HepG2 (cell line): Measurements from ENCODE around the gene COA5. TPM values are rescaled to one million over a fixed set of nuclear protein-coding genes. Genes with fewer than 3 reads are reported as not detected.
A peak's percentile ranks its signal among the peaks of the same experiment; 100 is the strongest.

Experiments used
- ATRX ChIP-seq: sonication (generic); formaldehyde crosslinking; IDR thresholded peaks from 2 replicates; pipeline ENCODE4 v1.4.0; 2020; ENCODE audit warnings: missing genetic modification reagents, borderline replicate concordance
- CBFB ChIP-seq: sonication (generic); formaldehyde crosslinking; IDR thresholded peaks from 2 replicates; pipeline ENCODE4 v1.4.0; 2020; ENCODE audit warnings: missing genetic modification reagents
- CHD4 ChIP-seq: fragments of 200-600 bp; sonication (generic); IDR thresholded peaks from 2 replicates; pipeline ENCODE4 v1.7.0; 2017; ENCODE audit warnings: mild to moderate bottlenecking, low read length, borderline replicate concordance
- DNMT3B ChIP-seq: conservative IDR thresholded peaks from 2 replicates; pipeline ENCODE4 v1.6.1; 2016; ENCODE audit warnings: missing biosample characterization, control low read depth
- FOXJ3 ChIP-seq: sonication (generic); formaldehyde crosslinking; IDR thresholded peaks from 2 replicates; pipeline ENCODE4 v1.4.0; 2020; ENCODE audit warnings: missing genetic modification reagents, mild to moderate bottlenecking, borderline replicate concordance
- HIVEP1 ChIP-seq: sonication (generic); formaldehyde crosslinking; IDR thresholded peaks from 2 replicates; pipeline ENCODE4 v1.4.0; 2020; ENCODE audit warnings: mild to moderate bottlenecking, missing genetic modification reagents
- HMG20A ChIP-seq: IDR thresholded peaks from 2 replicates; pipeline ENCODE4 v1.6.1; 2016; ENCODE audit warnings: borderline replicate concordance
- KLF9 ChIP-seq: IDR thresholded peaks from 2 replicates; pipeline ENCODE4 v1.6.1; 2016; ENCODE audit warnings: low read depth
- MEIS1 ChIP-seq: sonication (generic); formaldehyde crosslinking; IDR thresholded peaks from 2 replicates; pipeline ENCODE4 v1.9.0; 2021; ENCODE audit warnings: mild to moderate bottlenecking, missing genetic modification reagents, moderate library complexity, borderline replicate concordance
- MTA3 ChIP-seq: sonication (generic); formaldehyde crosslinking; IDR thresholded peaks from 2 replicates; pipeline ENCODE4 v1.4.0; 2020; ENCODE audit warnings: missing genetic modification reagents
- NAIF1 ChIP-seq: sonication (generic); formaldehyde crosslinking; IDR thresholded peaks from 2 replicates; pipeline ENCODE4 v1.5.0; 2020; ENCODE audit warnings: mild to moderate bottlenecking, missing genetic modification reagents, borderline replicate concordance
- NONO ChIP-seq, 2 experiments: fragments of 450-650 bp in 1 of 2; sonication (generic) in 1 of 2; formaldehyde crosslinking in 1 of 2; IDR thresholded peaks in 1 of 2; conservative IDR thresholded peaks in 1 of 2; 2 replicates each; pipeline versions ENCODE4 v1.6.1 to v1.8.0; 2017 to 2022; ENCODE audit warnings: mild to moderate bottlenecking in 1 of 2, missing genetic modification reagents in 1 of 2, moderate library complexity in 1 of 2
- NRL ChIP-seq: sonication (generic); formaldehyde crosslinking; IDR thresholded peaks from 2 replicates; pipeline ENCODE4 v1.5.0; 2020; ENCODE audit warnings: missing genetic modification reagents, mild to moderate bottlenecking, moderate library complexity, borderline replicate concordance
- SOX5 ChIP-seq: IDR thresholded peaks from 2 replicates; pipeline ENCODE4 v1.6.1; 2016; ENCODE audit warnings: borderline replicate concordance
- SP140L ChIP-seq: sonication (generic); formaldehyde crosslinking; IDR thresholded peaks from 2 replicates; pipeline ENCODE4 v1.4.0; 2020; ENCODE audit warnings: missing genetic modification reagents, borderline replicate concordance
- SP5 ChIP-seq: IDR thresholded peaks from 2 replicates; pipeline ENCODE4 v1.6.1; 2016; ENCODE audit warnings: low read depth, borderline replicate concordance
- TAF15 ChIP-seq: fragments of 200-400 bp; formaldehyde crosslinking; IDR thresholded peaks from one replicate; pipeline ENCODE4 v1.6.1; 2018; ENCODE audit warnings: mild to moderate bottlenecking, low read depth, low read length; ENCODE audit not compliant: poor library complexity, severe bottlenecking
- ZFYVE20 ChIP-seq: sonication (generic); formaldehyde crosslinking; IDR thresholded peaks from 2 replicates; pipeline ENCODE4 v1.8.0; 2023; ENCODE audit warnings: low read depth, mild to moderate bottlenecking, moderate library complexity, missing genetic modification reagents, borderline replicate concordance
- ZKSCAN1 ChIP-seq: fragments of 150-350 bp; IDR thresholded peaks from 2 replicates; pipeline ENCODE4 v1.6.1; 2014; ENCODE audit warnings: low read length
- ZNF124 ChIP-seq: sonication (generic); formaldehyde crosslinking; IDR thresholded peaks from 2 replicates; pipeline ENCODE4 v1.4.0; 2020; ENCODE audit warnings: missing genetic modification reagents
- ZNF160 ChIP-seq: sonication (generic); formaldehyde crosslinking; IDR thresholded peaks from 2 replicates; pipeline ENCODE4 v1.8.0; 2022; ENCODE audit warnings: mild to moderate bottlenecking, inconsistent platforms, missing genetic modification reagents
- ZNF296 ChIP-seq: sonication (generic); formaldehyde crosslinking; conservative IDR thresholded peaks from 2 replicates; pipeline ENCODE4 v1.5.0; 2020; ENCODE audit warnings: mild to moderate bottlenecking, missing genetic modification reagents
- ZNF331 ChIP-seq: sonication (generic); formaldehyde crosslinking; IDR thresholded peaks from 2 replicates; pipeline ENCODE4 v1.4.0; 2020; ENCODE audit warnings: missing genetic modification reagents
- ZNF547 ChIP-seq: sonication (generic); formaldehyde crosslinking; IDR thresholded peaks from 2 replicates; pipeline ENCODE4 v1.5.1; 2020; ENCODE audit warnings: mild to moderate bottlenecking, missing genetic modification reagents
- ZNF616 ChIP-seq: sonication (generic); formaldehyde crosslinking; IDR thresholded peaks from 2 replicates; pipeline ENCODE4 v1.5.0; 2020; ENCODE audit warnings: low read depth, mild to moderate bottlenecking, missing genetic modification reagents
- ZNF709 ChIP-seq: sonication (generic); formaldehyde crosslinking; IDR thresholded peaks from 2 replicates; pipeline ENCODE4 v1.5.0; 2020; ENCODE audit warnings: mild to moderate bottlenecking, missing genetic modification reagents
- ZNF850 ChIP-seq: sonication (generic); formaldehyde crosslinking; conservative IDR thresholded peaks from 2 replicates; pipeline ENCODE4 v1.9.0; 2021; ENCODE audit warnings: mild to moderate bottlenecking, missing genetic modification reagents
- ZNF879 ChIP-seq: sonication (generic); formaldehyde crosslinking; IDR thresholded peaks from 2 replicates; pipeline ENCODE4 v1.8.1; 2023; ENCODE audit warnings: missing genetic modification reagents
- polyA plus RNA-seq, 8 experiments: library from polyadenylated mRNA; depleted of rRNA in 3 of 8; stranded (reverse) in 7 of 8; unstranded in 1 of 8; fragments of >200 nt; fragmentation: Illumina TruSeq in 4 of 8; extraction: Trizol in 4 of 8; gene quantifications; 2 replicates each; pipeline versions ENCODE4 v1.2.1 to v1.2.3, GENCODE V29; 2011 to 2016; ENCODE audit warnings: low read depth in 4 of 8, missing spikeins in 1 of 8, mixed read lengths in 1 of 8; ENCODE audit not compliant: insufficient read depth in 1 of 8
- total RNA-seq, 5 experiments: library from RNA; depleted of rRNA; stranded (reverse); fragments of >200 nt; fragmentation: Illumina TruSeq; extraction: Trizol; gene quantifications; 2 replicates each; pipeline ENCODE4 v1.2.3, GENCODE V29; 2016; ENCODE audit warnings: low read depth in 1 of 5
- TF ChIP-seq, protein P1 (sequence below): sonication (generic); formaldehyde crosslinking; IDR thresholded peaks from 2 replicates; pipeline ENCODE4 v1.4.0; 2020; ENCODE audit warnings: mild to moderate bottlenecking, missing genetic modification reagents
- TF ChIP-seq, protein P2 (sequence below): sonication (generic); formaldehyde crosslinking; IDR thresholded peaks from 2 replicates; pipeline ENCODE4 v1.5.0; 2020; ENCODE audit warnings: missing genetic modification reagents, mild to moderate bottlenecking, borderline replicate concordance

Gene COA5
- total and polyA plus RNA-seq, 2 of the 13 experiments (the other 11 are each of a cell fraction or from before 2014, with no cell fraction given) = 43.6 to 64.5 TPM

DNA sequence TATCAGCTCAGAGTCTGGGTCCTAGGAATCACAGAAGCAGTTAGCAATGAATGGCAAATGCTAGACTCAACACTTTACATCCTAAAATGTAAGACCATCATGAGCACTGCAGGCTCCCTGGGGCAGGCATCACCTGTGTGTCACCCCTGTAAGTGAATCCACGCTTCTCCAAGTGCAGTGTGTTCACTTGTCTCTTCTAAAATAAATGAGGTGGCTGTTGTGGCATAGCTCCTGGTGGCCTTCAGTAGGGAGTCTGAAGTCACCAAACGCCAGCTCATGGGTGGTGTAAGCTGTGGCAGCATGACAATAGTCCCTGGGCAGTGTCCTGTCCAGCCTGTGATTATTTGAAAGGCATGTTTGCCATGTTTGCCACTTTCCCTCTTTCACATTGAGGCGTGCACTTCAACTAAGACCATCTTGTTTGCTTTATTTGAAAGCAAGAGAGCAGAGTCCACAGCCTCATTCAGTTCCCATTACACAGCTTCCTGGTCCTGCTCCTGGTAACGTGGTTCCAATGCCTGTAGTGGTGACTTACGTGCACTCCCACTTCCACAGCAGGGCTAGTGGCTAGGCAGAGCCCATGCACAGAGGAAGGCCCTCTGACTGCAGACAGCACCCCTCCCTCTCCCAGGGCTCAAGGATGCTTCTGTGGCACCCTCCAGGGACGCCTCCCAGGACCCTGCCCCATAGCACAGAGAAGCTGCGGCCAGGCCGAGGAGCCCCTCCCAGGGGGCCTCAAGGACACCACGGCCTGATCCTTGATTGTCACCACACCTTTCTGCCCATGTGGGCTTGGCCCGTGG, 24.3 kb downstream of the COA5 start (continued):
- TF ChIP-seq ZNF160 (CRISPR knock-in tag) (no peak), KLF9 (CRISPR knock-in tag) (0 out of 2 replicates have a peak, but pooled peaks have one; percentile 65), SP5 (CRISPR knock-in tag) (no peak), HMG20A (CRISPR knock-in tag) (peak; percentile 54; the same call in 1 of the 2 replicates), NAIF1 (CRISPR knock-in tag) (no peak), MTA3 (no peak), TAF15 (no peak), ZKSCAN1 (peak; percentile 34; the same call in 1 of the 2 replicates), ZNF616 (no peak), CBFB (CRISPR knock-in tag) (no peak), NONO (IDR thresholded peaks at IDR 0.05) (no peak), NONO (CRISPR knock-in tag; conservative IDR thresholded peaks at IDR 0.05) (peak; percentile 87), MEIS1 (CRISPR knock-in tag) (0 out of 2 replicates have a peak, but pooled peaks have one; percentile 23), NRL (CRISPR knock-in tag) (peak; percentile 88), SOX5 (CRISPR knock-in tag) (peak; percentile 80; the same call in 1 of the 2 replicates), ZNF879 (CRISPR knock-in tag) (peak; percentile 71; the same call in 1 of the 2 replicates), SP140L (CRISPR knock-in tag) (no peak), ZFYVE20 (CRISPR knock-in tag) (no peak), ZNF850 (CRISPR knock-in tag) (no peak), ZNF331 (CRISPR knock-in tag) (peak; percentile 83; the same call in 1 of the 2 replicates), CHD4 (peak; percentile 32; the same call in 1 of the 2 replicates), HIVEP1 (no peak; the same call in 1 of the 2 replicates), FOXJ3 (CRISPR knock-in tag) (0 out of 2 replicates have a peak, but pooled peaks have one; percentile 61), DNMT3B (CRISPR knock-in tag) (no peak), ZNF547 (CRISPR knock-in tag) (peak; percentile 71; the same call in 1 of the 2 replicates), ZNF296 (CRISPR knock-in tag) (no peak), ZNF124 (no peak), ZNF709 (CRISPR knock-in tag) (peak; percentile 32; the same call in 1 of the 2 replicates), ATRX (CRISPR knock-in tag) (no peak)
- TF ChIP-seq, protein P1, sequence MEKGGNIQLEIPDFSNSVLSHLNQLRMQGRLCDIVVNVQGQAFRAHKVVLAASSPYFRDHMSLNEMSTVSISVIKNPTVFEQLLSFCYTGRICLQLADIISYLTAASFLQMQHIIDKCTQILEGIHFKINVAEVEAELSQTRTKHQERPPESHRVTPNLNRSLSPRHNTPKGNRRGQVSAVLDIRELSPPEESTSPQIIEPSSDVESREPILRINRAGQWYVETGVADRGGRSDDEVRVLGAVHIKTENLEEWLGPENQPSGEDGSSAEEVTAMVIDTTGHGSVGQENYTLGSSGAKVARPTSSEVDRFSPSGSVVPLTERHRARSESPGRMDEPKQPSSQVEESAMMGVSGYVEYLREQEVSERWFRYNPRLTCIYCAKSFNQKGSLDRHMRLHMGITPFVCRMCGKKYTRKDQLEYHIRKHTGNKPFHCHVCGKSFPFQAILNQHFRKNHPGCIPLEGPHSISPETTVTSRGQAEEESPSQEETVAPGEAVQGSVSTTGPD (CRISPR knock-in tag) = peak; percentile 68
- TF ChIP-seq, protein P2, sequence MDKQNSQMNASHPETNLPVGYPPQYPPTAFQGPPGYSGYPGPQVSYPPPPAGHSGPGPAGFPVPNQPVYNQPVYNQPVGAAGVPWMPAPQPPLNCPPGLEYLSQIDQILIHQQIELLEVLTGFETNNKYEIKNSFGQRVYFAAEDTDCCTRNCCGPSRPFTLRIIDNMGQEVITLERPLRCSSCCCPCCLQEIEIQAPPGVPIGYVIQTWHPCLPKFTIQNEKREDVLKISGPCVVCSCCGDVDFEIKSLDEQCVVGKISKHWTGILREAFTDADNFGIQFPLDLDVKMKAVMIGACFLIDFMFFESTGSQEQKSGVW (CRISPR knock-in tag) = no peak
